NOMO-1 treated with dmso at 0.1 percent for 144 hours (cell line): ENCODE measurements around the gene UGCG.
"Not testable (repeated sequence)": the region's sequence is repeated elsewhere in the genome, so short reads cannot be mapped to it uniquely, and the experiment has no call there.

Experiments used
- DNase-seq: peaks from one replicate; lab custom pipeline; 2025; ENCODE audit not compliant: unreplicated experiment; lab: John Stamatoyannopoulos, UW

The UGCG gene

DNA sequence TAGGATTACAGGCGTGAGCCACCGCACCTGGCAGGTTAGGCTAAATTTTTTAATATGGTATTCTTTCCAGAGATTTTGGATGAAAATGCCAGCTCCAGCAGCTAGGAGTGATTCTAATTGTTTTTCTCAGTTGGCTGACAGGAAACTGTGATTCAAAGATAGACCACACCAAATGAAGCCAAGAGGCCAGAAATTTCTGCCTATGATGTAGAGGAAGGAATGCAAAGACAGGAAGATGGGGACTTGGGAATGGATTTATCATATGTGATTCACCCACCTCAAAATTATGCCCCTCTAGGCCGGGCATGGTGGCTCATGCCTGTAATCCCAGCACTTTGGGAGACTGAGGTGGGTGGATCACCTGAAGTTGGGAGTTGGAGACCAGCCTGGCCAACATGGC is 53.3 kb downstream of the UGCG start:
- DNase-seq = no peak

DNA sequence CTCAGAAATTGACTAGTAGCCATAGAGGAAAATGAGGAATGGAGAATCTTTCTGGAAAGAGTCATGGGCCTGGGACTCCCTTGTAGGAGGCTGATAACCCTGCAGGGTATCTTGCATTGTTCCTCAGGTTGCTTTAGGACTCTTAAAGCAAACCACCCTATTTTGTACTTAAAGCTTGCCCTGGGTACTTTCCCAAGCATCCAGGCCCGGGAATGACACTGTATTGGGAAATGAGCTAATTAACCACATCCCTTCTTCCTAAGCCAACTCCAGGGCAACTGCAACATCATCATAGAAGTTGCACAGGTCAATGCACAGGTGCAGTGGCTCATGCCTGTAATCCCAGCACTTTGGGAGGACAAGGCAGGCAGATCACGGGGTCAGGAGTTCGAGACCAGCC is 55.9 kb downstream of the UGCG start:
- no peak for DNase-seq

DNA sequence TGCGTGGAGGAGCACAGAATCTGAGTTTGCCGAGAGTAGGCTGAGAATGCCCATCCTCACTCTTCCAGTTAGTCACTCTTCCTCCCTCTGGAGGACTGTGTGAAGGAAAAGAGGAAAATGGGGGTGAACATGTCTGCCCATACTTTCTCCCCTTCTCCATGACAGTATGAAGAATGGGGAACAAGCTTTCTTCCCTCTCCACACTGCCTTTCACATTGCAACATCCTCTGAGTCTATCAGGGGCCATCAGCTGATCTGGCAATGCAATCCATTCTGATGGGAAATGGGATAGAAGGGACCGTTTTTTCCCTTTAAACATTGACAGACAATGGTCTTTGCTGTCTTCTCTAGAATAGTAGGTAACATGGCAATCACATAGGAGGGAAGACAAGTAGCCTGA is 56.8 kb downstream of the UGCG start:
- no peak for DNase-seq

DNA sequence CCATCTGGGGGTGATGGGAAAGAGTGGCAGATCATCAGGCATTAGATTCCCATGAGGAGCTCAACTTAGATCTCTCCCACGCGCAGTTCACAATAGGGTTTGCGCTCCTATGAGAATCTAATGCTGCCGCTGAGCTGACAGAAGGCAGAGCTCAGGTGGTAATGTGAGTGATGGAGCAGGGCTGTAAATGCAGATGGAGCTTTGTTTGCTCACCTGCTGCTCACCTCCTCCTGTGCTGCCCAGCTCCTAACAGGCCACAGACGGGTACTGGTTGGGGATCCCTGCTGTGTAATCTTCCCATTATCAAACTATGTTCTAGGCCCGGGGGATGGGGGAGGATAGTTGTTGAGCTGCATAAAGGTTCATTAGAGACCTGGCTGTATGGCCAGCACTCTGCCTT is 58.4 kb downstream of the UGCG start:
- DNase-seq = no peak

- peak; percentile 54 for DNase-seq
These were observed 61.4 kb downstream of the UGCG start for GRCh38 chr9:111957856-111958631.

DNA sequence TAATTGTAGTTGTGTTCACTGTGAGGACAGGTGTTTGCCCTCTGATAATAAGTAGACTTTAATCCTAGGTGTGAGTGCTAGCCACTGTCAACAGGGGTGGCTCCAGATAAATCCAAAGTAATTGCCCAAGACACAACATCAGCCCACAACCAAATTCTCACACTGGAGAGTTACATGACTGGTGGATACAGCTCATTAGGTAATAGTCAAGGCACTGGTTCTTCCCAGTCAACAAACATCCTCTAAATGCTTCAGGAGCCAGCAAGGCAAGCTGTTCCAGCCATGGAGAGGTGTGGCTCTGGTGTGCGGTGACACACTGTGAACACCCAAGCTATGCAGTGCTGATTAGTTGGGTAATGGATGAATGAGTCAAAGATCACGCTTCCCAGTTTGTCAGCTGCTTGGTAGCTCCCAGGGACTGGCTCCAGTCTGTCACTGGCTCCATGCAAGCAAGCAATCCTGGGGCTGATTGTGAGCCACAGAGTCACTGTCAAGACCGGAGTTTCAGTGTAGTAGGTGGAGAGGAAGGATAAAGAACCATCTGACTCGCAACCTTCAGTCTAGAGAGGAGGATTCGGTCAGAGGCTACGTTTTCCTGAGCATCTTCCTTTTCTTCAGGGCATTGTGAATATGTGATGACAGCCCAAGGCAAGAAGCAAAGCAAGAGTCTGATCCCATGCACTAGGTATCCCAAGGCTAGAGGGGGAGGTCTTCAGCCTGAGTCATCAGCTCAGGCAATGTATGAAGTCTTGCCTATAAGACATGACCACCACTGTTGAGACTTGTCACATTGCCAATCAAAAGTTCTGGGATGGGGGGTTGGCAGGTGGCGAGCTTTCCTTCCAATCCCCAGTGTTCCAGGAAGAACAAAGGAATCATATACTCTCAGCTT is 63.1 kb downstream of the UGCG start:
- DNase-seq = no peak

- not testable (repeated sequence) for DNase-seq
These were observed 63.9 kb downstream of the UGCG start for GRCh38 chr9:111960485-111960884.

DNA sequence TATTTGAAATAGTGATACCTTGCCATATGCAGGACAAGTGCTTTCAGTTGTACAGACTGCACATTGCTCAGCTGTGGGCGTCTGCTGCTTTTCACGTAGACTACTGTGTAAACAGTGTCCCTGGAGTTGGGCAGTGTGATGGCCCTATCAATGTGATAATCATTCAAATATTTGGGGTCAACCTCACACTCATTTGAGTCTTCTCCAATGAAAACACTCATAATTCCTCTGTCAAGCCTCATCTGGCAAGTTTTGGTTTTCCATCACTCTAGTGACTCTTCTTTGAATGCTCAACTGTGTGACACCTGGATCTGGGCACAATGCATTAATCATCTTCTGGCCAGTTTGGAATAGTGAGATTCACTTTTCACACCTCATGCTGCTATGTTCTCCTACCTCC is 64.4 kb downstream of the UGCG start:
- no peak for DNase-seq

DNA sequence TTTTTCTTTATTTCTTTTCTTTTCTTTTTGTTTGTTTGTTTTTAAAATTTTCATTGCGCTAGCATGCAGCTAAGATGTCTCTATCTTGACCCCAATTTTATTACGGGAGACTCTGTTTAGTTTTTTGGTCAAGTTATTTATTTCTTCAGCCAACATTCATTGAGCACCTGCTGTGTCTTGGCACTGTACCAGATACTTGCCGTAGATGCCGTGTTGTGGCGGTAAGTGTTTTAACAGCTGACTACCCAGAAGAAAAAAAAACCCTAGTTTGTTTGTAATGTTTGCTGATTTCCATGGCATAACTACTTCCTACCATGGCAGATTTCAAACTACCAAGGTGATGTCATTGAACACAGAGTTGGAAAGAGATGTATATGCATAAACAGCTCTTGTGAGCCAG is 65.0 kb downstream of the UGCG start:
- DNase-seq = no peak

DNA sequence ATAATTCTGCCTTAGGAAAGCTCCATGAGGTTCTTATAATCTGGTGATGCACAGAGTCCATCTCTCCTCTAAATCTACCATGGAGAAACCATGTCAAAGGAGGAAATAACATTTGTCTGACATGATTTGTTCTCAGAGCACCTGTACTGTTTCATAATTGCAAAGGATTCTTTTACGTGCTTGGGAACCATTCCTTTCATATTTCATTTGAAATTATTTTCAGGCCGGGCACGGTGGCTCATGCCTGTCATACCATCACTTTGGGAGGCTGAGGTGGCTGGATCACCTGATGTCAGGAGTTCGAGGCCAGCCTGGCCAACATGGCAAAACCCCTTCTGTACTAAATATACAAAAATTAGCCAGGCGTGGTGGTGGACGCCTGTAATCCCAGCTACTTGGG is 65.4 kb downstream of the UGCG start:
- DNase-seq = no peak

GRCh38 chr9:111963995-111964394 is 67.4 kb downstream of the UGCG start:
- no peak for DNase-seq

DNA sequence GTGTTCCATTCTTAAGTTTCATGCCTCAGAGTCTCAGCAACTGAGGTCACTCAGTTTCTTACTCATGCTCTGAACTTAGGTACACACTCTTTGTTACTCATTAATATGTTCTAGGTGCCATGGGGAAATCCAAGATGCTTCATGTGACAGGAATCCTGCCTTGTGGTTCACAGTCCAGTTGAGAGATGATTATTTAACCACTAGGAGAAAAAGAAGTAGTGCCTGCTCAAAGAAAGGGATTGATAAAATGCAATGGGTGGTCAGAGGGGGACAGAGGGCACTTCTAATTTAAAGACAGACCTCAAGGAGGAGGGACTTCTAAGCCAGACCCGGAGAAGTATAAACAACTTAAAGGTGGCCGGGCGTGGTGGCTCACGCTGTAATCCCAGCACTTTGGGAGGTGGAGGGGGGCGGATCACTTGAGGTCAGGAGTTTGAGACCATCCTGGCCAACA is 69.0 kb downstream of the UGCG start:
- no peak for DNase-seq

DNA sequence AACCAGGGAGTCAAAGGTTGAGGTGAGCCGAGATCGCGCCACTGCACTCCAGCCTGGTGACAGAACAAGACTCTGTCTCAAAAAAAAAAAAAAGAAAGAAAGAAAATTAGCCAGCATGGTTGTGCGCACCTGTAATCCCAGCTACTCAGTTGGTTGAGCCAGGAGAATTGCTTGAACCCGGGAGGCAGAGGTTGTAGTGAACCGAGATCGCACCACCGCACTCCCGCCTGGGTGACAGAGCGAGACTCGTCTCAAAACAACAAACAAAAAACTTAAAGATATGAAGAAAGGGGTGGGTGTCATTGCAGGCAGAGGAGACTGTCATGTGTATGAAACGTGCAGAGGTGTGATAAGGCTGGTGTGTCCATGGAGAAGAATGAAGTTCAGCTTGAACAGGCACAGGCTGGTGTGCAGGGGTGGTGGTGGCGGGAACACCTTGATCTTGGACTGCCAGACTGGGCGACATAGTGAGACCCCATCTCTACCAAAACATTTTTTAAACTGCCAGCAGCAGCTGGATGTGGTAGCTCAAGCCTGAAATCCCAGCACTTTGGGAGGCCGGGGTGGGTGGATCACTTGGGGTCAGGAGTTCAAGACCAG is 69.6 kb downstream of the UGCG start:
- no peak for DNase-seq

DNA sequence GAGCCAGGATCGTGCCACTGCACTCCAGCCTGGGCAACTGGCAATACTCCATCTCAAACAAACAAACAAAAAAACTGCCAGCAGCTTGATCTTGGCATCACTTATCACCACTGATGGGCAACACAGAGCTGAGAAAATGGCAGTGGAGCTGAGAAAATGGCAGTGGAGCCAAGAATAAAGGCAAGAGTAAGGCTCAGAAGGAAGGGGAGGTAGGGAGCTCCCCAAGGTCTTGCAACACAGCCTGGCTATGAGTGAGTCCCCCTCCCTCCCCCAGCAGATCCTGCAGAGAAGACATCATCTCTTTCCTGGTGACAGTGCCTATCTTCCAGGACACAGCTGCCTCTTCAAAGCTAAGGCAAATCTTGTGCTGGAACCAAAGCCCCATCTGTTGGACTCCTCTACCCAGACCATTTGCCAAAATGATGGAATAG is 70.3 kb downstream of the UGCG start:
- no peak for DNase-seq

DNA sequence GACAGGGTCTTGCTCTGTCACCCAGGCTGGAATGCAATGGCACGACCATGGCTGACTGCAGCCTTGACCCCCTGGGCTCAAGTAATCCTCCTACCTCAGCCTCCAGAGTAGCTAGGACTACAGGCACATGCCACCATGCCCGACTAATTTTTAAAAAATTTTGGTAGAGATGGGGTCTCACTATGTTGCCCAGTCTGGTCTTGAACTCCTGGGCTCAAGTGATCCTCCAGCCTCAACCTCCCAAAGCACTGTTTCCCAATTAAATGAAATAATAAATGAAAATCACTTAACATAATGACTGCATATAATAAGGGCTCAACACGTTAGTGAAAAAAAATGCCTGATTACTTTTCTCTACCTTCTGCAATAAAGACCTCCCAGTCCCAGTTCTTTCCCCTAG is 71.0 kb downstream of the UGCG start:
- DNase-seq = no peak

DNA sequence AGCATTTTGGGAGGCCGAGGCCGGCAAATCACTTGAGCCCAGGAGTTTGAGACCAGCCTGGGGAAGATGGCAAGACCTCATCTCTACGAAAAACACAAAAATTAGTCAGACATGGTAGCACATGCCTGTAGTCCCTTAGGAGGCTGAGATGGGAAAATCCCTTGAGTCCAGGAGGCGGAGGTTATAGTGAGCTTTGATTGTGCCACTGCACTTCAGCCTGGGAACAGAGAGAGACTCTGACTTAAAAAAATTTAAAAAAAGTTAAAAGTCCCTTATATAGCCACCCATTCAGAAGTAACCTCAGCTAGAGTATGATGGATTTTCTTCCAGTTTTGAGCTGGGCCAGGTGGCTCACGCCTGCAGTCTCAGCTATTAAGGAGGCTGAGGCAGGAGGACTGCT is 72.4 kb downstream of the UGCG start:
- DNase-seq = no peak

DNA sequence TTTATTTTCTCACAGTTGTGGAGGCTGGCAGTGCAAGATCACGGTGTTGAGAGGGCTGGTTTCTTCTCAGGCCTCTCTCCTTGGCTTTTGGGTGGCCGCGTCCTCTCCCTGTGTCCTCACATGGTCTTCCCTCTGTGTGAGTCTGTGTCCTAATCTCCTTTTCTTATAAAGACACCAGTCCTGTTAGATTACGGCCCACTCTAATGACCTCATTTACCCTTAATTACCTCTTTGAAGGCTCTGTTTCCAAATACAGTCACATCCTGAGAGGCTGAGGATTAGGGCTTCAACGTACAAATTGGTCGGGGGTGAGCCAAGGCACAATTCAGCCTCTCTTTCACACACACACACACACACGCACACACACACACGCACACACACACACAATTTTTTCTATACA is 73.0 kb downstream of the UGCG start:
- DNase-seq = no peak

DNA sequence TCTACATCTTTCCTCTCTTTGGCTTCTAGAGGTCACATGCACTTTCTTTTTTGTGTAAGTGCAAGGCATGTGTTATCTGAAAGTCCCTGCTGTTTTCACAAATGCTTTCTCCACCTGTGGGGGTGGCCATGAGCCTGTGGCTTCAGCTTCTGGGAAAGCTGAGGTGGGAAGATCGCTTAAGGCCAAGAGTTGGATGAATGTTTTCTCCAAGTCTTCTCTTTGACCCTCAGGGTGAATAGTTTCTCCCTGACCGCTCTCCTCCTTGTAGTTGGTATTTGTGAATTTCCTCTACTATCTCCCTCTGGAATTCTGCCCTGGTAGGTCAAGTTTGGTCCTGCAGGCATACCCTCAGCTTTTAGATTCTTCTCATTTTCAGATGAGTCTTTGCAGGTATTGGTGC is 74.2 kb downstream of the UGCG start:
- DNase-seq = no peak

GRCh38 chr9:111974092-111974681 is 77.6 kb downstream of the UGCG start:
- DNase-seq = no peak

GRCh38 chr9:111975709-111976108 is 79.1 kb downstream of the UGCG start:
- no peak for DNase-seq

GRCh38 chr9:111978616-111979015 is 82.0 kb downstream of the UGCG start:
- DNase-seq = no peak
